HG03108 (cell line): ENCODE measurements around the gene CES4A.
"Not testable (repeated sequence)": the region's sequence is repeated elsewhere in the genome, so short reads cannot be mapped to it uniquely, and the experiment has no call there.

ENCODE experiments used
- ATAC-seq: cut with Tn5 transposase; IDR thresholded peaks from one replicate; pipeline ENCODE4 v1.9.1; 2021; ENCODE audit warnings: moderate library complexity; ENCODE audit not compliant: unreplicated experiment

The CES4A gene

DNA sequence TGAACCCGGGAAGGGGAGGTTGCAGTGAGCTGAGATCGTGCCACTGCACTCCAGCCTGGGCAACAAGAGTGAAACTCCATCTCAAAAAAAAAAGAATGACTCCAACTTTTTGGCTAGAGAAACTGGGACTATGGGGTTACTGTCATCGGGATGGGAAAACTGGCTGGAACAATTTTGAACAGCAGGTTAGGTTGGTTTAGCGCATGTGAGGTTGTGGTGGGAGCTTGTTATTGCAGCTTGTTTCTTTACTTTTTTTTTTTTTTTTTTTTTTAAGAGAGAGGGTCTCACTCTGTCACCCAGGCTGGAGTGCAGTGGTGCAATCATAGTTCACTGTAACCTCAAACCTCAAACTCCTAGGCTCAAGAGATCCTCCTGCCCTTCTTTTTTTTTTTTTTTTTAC, 53.1 kb downstream of the CES4A start:
- not testable (repeated sequence) for ATAC-seq

DNA sequence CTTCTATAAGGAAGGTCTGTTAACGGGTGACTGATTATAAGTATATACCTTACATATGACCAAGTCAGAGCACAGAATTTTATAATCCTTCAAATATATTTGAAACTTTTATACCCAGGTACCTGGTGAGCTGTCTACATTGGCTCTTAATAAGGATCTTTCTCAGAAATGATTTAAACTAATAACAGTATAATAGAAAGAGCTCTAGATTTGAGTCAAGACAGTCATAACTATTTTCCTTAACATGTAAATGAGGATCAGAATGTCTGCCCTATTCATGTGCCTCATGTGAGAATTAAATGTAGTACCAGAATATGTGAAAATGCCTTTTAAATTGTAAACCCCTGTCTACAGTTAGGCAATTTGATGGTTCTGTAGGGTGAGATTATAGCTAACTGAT, 55.0 kb downstream of the CES4A start:
- no peak for ATAC-seq

DNA sequence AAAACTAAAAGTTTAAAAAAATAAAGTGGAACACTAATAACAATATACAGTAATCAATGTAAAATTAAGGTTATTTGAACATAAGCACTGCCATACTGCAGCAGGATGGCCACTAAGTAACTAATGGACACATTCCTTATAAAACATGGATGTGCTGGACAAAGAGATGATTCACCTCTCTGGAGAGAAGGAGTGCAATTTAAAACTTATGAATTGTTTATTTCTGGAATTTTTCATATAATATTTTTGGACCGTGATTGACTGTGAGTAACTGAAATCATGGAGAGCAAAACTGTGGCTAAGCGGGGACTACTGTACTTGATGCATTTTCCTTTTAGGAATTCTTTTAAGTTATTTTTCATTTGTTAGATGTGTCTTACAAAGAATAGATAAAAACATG, 62.4 kb downstream of the CES4A start:
- ATAC-seq, result no peak

DNA sequence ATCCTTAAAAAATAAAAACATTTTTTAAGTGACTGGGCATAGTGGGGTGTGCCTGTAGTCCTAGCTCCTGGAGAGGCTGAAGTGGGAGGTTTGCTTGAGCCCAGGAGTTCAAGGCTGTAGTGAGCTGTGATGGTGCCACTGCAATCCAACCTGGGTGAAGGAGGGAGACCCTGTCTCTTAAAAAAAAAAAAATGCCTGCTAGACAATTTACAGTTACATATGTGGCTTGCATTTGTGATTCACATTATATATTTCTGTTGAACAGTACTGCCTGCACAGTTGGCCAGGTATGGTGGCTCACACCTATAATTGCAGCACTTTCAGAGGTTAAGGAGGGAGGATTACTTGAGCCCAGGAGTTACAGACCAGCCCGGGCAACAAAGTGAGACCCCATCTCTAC, 64.0 kb downstream of the CES4A start:
- no peak for ATAC-seq

DNA sequence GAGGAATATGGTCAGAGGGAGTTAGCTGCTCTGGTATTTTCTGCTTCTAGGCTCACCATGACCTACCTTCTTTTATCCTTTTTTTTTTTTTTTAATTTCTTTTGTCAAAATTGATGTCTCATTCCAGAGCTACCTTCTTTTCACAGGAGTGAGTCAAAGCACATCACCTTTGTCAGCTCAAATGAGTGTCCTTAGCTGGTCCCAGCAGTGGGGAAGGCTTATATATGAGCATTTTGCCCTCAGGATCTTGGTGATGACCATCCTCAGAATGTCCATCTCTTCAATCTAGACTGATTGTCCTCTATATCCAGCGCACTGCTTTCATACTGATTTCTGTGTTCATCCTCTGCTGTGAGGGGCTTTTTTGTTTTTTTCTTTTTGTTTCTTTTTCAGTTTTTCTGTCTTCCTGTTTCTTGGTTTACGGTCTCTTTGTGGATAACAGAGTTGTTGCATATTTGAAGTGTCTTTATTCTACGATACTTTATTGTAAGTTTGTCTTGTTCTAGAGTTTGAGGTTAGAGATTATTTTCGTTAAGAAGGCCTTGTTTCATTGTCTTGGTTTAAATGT, 65.5 kb downstream of the CES4A start:
- no peak for ATAC-seq

DNA sequence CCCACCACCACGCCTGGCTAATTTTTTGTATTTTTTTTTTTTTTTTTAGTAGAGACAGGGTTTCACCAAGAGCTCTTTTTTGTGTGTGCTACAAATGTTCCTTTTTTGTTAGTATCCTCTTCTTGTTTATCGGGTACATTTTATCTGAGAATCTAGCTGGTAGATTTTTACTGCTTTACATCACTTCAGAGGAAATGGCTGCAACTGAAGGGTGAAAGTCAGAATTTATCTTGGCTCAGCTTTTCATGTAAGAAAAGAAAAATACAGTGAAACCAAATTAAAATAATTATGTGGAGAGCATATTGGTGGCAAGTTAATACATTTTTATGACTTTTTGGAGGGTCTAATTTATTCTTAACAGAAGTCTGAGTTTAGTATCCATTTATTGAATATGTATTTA, 66.5 kb downstream of the CES4A start:
- no peak for ATAC-seq

DNA sequence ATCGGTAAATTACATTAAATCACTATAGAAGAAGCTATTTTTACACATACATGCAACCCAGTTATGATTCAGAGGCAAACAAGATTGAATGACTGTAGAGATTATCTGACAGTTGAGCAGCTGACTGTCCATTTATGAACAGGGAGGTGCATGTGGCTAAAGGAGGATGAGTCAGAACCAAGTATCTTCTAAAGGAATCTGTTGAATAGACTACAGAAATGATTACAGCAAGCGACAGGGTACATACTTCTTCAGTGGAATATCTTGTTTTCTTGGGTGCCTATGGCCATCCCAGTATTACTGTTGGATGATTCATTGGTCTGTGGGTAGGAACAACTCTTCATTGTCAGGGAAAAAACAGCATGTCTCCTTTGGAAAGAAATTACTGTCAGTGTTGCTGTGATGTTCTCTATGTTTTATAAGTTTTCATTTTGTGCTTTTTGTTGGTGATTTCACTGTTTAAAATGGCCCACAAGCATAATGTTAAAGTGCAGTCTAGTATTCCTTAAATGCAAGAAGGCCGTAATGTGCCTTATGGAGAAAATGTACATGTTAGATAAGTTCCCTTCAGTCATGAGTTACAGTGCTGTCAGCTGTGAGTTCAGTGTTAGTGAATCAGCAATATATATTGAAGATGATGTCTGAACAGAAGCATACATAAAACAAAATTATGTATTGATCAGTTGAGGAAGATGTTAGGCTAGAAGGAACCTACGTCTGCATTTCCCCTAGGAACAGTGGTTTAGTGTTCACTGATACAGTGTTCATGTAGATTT, 67.5 kb downstream of the CES4A start:
- peak; percentile 51 for ATAC-seq
